ENCODE results near the gene TMEM87B.

Gene TMEM87B

GRCh38 chr2:112150447-112150846 is 95.4 kb downstream of the TMEM87B start:
- DNase-seq (ENCODE audit: low read depth, low spot score): no peak

GRCh38 chr2:112150851-112151250 is 95.8 kb downstream of the TMEM87B start:
- DNase-seq (ENCODE audit: low read depth, low spot score): no peak

GRCh38 chr2:112151271-112151670 is 96.2 kb downstream of the TMEM87B start:
- no peak for DNase-seq (ENCODE audit: low read depth, low spot score)

GRCh38 chr2:112151701-112152440 is 96.8 kb downstream of the TMEM87B start:
- no peak for DNase-seq (ENCODE audit: low read depth, low spot score)

GRCh38 chr2:112152476-112153178 is 97.6 kb downstream of the TMEM87B start:
- DNase-seq (ENCODE audit: low read depth, low spot score): no peak

GRCh38 chr2:112153179-112153490 is 98.1 kb downstream of the TMEM87B start:
- DNase-seq (ENCODE audit: low read depth, low spot score): no peak

- no peak for DNase-seq (ENCODE audit: low read depth, low spot score)
Measured at GRCh38 chr2:112153501-112153900, 98.4 kb downstream of the TMEM87B start.

- no peak for DNase-seq (ENCODE audit: low read depth, low spot score)
Measured at GRCh38 chr2:112154246-112155117, 99.4 kb downstream of the TMEM87B start.

GRCh38 chr2:112155331-112156151 is 100.5 kb downstream of the TMEM87B start:
- DNase-seq (ENCODE audit: low read depth, low spot score): no peak

GRCh38 chr2:112156152-112156986 is 101.3 kb downstream of the TMEM87B start:
- DNase-seq (ENCODE audit: low read depth, low spot score): no peak

- DNase-seq (ENCODE audit: low read depth, low spot score): no peak
Measured at GRCh38 chr2:112157472-112157871, 102.4 kb downstream of the TMEM87B start.

GRCh38 chr2:112159454-112159921 is 104.4 kb downstream of the TMEM87B start:
- DNase-seq (ENCODE audit: low read depth, low spot score): no peak

- no peak for DNase-seq (ENCODE audit: low read depth, low spot score)
Measured at GRCh38 chr2:112160283-112161250, 105.5 kb downstream of the TMEM87B start.

GRCh38 chr2:112161431-112162145 is 106.5 kb downstream of the TMEM87B start:
- no peak for DNase-seq (ENCODE audit: low read depth, low spot score)

GRCh38 chr2:112162341-112162740 is 107.3 kb downstream of the TMEM87B start:
- DNase-seq (ENCODE audit: low read depth, low spot score): no peak

- no peak for DNase-seq (ENCODE audit: low read depth, low spot score)
Measured at GRCh38 chr2:112162956-112163355, 107.9 kb downstream of the TMEM87B start.

- no peak for DNase-seq (ENCODE audit: low read depth, low spot score)
Measured at GRCh38 chr2:112163541-112163981, 108.5 kb downstream of the TMEM87B start.

- no peak for DNase-seq (ENCODE audit: low read depth, low spot score)
Measured at GRCh38 chr2:112164876-112165275, 109.8 kb downstream of the TMEM87B start.

- no peak for DNase-seq (ENCODE audit: low read depth, low spot score)
Measured at GRCh38 chr2:112165296-112165695, 110.2 kb downstream of the TMEM87B start.
